ENCODE results near the gene NANOS3.

DNA sequence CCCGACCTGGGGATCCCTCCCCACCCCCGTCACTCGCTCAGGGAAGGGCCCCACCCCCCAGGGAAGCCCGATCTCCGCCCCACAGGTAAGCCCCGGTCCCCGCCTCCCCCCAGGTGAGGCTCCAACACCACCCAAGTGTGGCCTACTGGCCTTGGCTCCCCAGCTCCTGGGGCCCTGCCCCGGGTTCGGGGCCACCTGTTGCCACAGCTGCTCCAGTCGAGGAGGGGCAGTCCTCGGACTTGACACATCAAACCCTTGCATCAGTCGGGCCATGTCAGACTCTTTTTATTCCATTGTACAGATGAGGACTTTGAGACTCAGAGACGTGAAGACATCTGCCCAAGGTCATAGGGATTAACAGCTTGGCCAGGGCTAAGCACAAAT, 29.6 kb downstream of the NANOS3 start:
- TF ChIP-seq, protein P1, sequence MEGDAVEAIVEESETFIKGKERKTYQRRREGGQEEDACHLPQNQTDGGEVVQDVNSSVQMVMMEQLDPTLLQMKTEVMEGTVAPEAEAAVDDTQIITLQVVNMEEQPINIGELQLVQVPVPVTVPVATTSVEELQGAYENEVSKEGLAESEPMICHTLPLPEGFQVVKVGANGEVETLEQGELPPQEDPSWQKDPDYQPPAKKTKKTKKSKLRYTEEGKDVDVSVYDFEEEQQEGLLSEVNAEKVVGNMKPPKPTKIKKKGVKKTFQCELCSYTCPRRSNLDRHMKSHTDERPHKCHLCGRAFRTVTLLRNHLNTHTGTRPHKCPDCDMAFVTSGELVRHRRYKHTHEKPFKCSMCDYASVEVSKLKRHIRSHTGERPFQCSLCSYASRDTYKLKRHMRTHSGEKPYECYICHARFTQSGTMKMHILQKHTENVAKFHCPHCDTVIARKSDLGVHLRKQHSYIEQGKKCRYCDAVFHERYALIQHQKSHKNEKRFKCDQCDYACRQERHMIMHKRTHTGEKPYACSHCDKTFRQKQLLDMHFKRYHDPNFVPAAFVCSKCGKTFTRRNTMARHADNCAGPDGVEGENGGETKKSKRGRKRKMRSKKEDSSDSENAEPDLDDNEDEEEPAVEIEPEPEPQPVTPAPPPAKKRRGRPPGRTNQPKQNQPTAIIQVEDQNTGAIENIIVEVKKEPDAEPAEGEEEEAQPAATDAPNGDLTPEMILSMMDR (IDR thresholded peaks at IDR 0.05 in 2 of 3, conservative IDR thresholded peaks at IDR 0.05 in 1 of 3; ENCODE audit: insufficient read depth in 2 of 3, low read depth in 1 of 3, low read length in 3 of 3) = no peak
- no peak for TF ChIP-seq ZFP91 (CRISPR knock-in tag; IDR thresholded peaks at IDR 0.05)
- TF ChIP-seq POLR2A (conservative IDR thresholded peaks at IDR 0.05) = no peak
